HG02610 (cell line): ENCODE results near the gene SRM.
"Not testable (repeated sequence)": the region's sequence is repeated elsewhere in the genome, so short reads cannot be mapped to it uniquely, and the experiment has no call there.

Experiments used
- ATAC-seq: cut with Tn5 transposase; IDR thresholded peaks from one replicate; pipeline ENCODE4 v1.9.1; 2021; ENCODE audit warnings: mild to moderate bottlenecking, moderate library complexity; ENCODE audit not compliant: unreplicated experiment

The SRM gene

DNA sequence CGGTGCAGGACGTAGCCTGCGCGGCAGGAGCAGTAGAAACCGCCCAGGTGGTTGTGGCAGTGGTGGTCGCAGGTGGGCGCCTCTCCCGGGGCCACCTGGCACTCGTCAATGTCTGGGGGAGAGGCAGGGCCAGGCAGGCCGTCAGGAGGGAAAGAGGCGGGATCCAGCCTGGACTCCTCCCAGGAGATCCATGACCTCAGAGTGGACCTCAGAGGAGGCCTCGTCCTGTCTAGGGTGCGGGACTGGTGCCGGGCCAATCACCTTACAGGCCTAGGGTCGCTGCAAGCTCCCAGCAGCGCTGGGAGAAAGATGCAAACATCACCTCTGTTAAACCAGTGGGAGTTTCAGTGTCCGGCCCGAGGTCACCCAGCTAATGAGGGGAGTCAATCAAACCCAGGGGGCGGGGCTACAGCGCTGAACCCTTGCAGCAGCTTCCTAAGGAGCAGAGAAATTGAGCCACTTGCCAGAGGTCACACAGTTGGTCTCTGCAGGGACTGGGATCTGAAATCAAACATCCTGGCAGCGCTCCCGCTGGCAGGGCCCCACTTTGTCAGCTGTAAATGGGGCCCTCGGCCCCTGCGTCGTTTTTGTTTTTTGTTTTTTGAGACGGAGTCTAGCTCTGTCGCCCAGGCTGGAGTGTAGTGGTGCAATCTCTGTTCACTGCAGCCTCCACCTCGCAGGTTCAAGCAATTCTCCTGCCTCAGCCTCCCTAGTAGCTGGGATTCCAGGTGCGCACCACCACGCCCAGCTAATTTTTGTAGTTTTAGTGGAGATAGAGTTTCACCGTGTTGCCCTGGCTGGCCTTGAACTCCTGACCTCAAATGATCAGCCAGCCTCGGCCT lies 14.2 kb downstream of the SRM start:
- no peak for ATAC-seq

DNA sequence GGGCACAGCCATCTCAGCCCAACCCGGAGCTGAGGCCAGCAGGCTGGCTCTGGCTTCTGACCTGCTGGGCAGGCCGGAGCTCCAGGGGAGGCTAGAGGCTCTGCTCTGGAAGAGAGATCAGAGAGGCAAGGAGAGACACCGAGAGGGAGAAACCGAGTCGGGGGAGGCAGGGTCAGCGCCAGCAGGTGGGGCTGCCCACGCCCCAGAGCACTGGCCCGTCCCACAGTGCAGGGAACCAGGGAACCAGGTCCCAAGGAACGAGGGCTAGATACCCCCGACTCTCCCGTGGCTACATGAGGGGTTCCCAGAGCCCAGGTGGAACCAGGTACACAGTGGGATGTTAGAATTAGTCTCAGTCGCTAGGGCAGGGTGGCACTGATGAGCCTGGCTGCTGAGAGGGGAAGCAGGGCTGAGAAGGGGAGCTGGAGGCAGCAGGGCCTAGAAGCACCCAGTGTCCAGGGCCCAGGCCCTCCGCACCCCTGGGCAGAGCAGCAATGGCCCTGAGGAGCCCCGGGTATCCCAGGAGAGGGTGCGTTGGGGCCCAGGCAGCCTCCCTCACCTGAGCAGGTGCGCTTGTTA lies 14.9 kb downstream of the SRM start:
- no peak for ATAC-seq

- ATAC-seq: no peak
These were observed 15.6 kb downstream of the SRM start for GRCh38 chr1:11044086-11044848.

DNA sequence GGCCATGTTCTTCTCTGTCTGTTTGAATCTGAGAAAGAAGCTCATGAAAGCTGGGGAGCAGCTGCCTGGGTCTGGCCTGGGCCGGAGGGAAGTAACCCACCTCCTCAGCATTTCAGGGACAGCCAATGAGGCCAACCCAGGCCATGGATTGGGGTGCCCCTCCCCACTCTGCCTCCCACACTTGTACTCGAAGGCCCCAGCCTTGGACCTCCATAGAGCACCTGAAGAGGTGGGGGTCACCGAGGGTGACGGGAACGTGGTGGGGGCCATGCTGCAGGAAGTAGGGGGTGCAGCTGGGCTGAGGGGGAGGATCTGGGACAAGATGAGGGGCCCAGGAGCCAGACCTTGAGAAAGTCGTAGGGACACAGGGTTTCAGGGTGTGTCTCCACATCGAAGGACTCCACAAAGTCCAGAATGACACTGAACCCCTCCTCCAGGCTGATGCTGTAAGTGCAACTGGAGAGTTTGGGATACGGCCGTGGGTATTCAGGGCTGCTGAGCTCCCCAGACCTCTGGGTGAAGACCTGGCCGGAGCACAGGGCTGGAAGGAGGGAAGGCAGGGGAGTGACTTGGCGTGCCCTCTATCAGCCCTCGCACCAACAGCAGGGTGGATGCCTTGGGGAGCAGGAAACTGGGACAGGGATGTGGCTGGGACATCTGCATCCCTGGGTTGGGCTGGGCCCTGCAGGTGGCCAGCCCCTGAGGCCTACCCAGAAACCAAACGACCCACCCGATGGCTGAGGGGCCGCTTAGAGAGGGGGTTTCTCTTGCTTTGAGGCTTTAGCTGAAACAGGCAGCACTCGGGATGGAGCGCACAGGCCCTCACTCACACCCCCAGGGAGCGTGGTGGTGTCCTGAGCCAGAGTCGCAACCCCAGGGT lies 16.6 kb downstream of the SRM start:
- no peak for ATAC-seq

DNA sequence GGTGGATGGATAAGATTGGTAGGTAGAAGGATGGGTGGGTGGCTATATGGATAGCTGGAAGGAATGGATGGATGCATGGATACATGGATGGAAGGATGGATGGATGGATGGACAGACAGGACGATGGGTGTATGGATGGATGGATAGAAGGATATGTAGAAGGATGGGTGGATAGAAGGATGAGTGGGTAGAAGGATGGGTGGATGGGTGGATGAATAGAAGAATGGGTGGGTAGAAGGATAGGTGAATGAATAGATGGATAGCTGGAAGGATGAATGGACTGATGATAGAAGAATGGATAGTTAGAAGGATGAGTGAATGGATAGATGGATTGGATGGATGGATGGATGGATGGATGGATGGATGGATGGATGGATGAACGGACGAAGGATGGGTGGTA lies 17.8 kb downstream of the SRM start:
- ATAC-seq: no peak

GRCh38 chr1:11041048-11041447 lies 18.8 kb downstream of the SRM start:
- ATAC-seq: no peak

DNA sequence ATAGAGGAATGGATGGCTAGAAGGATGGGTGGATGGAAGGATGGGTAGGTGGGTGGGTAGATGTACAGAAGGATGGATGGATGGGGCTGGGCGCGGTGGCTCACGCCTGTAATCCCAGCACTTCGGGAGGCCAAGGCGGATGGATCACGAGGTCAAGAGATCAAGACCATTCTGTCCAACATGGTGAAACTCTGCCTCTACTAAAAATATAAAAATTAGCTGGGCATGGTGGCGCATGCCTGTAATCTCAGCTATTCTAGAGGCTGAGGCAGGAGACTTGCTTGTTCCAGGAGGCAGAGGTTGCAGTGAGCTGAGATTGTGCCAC lies 19.8 kb downstream of the SRM start:
- not testable (repeated sequence) for ATAC-seq

GRCh38 chr1:11039351-11040104 lies 20.3 kb downstream of the SRM start:
- no peak for ATAC-seq

DNA sequence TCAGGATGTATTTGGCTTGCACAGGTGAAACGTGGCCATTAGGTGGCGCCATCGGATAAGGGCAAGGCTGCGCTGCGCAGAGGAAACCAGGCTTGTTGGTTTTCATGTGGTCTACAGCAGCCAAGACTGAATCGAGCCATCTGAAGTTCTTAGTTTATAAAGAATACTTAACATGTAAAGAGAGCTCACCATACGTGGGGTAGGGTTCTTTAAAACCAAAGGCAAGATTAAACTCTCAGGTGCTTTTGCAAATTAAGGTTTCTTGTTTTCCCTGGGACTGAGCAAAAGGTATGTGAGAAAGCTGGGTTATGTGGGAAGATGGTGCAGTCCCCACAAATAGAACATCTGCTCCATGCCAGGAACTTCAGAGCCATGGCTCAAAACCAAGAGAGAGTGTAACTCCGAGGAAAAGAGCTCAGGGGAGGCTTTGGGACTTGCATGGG lies 22.1 kb downstream of the SRM start:
- ATAC-seq: no peak

DNA sequence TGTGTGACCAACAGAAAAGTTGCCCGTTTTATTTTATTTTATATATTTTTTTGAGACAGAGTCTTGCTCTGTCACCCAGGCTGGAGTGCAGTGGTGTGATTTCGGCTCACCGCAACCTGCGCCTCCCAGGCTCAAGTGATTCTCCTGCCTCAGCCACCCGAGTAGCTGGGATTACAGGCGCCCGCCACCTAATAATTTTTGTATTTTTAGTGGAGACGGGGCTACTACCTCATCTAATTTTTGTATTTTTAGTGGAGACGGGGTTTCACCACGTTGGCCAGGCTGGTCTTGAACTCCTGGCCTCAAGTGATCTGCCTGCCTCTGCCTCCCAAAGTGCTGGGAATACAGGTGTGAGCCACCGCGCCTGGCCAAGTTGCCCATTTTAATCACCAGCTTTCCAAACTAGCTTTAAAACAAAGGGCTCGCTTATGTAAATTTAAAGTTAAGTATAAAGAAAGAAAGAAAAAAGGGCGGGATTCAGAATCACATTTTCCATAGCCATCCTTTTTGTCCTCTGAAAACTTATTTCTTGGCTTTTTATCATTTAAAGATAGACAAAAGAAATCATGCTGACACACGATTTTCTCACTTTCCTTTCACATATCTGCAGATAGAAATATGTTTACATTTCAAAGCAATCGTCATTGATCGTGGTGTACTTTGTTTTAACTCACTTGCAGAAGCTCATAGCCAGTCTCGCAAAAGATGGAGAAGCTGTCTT lies 22.6 kb downstream of the SRM start:
- not testable (repeated sequence) for ATAC-seq

GRCh38 chr1:11031624-11032262 lies 28.1 kb downstream of the SRM start:
- no peak for ATAC-seq

DNA sequence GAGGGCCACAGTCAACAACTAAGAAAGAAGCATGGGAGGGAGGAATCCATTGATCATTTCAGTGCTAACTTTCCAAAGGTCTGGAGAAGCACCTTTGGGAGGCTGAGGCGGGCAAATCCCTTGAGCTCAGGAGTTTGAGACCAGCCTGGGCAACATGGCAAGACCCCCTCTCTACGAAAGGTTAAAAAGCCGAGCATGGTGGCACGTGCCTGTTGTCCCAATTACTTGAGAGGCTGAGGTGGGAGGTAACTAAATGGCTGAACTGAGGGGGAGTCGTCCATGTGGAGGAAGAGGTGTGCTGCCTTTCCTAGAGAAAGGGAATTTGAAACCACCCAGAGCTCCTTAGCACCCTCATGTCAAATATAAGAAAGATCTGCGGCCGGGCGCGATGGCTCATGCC lies 29.0 kb downstream of the SRM start:
- no peak for ATAC-seq

DNA sequence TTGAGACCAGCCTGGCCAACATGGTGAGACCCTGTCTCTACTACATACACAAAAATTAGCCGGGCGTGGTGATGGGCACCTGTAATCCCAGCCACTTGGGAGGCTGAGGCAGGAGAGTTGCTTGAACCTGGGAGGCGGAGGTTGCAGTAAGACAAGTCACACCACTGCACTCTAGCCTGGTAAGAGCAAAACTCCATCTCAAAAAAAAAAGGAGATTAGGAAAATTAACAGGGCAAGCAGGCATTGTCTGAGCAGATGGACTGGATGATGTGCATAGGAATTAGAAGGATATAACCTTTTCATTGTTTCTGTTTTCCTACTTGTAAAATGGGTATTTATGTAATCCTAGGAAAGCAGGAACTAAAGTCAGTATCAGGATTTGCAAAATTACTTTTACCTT lies 31.8 kb downstream of the SRM start:
- no peak for ATAC-seq

GRCh38 chr1:11027316-11027715 lies 32.5 kb downstream of the SRM start:
- ATAC-seq: no peak

DNA sequence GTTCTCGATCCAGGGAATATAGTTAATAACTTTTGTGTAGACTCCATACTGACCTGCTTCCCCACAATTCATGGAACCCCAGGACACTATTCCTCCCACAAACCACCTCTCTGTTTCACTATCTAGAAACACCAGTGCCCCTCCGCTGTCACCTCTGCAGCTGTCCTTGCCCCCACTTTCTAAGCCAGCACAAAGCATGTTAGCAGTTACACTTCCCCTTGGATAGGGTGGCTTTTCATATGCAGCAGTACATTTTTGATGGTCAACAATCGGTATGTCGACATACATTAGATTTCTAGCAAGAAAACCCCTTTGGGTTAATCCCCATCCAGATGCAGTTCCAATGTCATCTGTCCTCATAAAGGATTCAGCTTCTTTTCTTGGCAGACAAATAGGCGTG lies 32.9 kb downstream of the SRM start:
- no peak for ATAC-seq

GRCh38 chr1:11026052-11026451 lies 33.8 kb downstream of the SRM start:
- no peak for ATAC-seq

DNA sequence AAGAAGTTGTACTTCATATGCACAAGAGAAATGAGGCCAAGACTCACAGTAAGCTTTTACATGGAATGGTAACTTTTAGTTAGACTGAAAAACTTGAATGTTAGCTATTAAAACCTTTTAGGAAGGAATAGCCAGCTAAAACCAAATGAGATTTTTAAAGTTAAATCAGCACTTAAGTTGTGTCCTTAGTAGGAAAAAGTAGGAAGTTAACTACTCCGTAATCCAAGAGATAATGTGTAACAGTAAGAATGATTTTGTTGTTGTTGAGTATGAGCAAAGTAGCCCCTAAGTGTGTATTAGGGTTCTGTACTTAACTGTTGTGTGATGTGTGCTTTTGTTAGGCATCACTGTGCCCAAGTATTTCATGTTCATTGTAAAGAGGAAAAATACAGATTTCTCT lies 34.2 kb downstream of the SRM start:
- no peak for ATAC-seq

DNA sequence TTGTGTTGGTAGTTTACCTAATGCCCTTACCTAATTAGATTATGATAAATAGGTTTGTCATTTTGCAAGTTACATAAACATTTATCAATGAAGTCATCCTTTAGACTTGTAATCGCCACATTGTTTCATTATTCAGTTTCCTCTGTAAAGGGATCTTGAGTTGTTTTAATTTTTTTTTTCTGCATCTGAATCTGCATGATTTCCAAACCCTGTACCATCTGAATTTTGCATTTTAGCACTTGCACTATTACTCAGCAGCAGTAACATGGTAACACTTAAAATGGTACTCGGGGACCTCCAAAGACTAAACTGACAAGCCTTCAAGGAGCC lies 35.0 kb downstream of the SRM start:
- no peak for ATAC-seq

- no peak for ATAC-seq
These were observed 35.5 kb downstream of the SRM start for GRCh38 chr1:11024154-11024873.
